SK-N-SH treated with all-trans-retinoic acid at 6 μM for 48 hours (cell line): ENCODE data around the gene PLCB1.

ENCODE experiments used
- CSRNP3 ChIP-seq: fragments of 250-450 bp; sonication (Bioruptor Pico); IDR thresholded peaks from 2 replicates; pipeline ENCODE4 v1.5.1; 2021; ENCODE audit warnings: mild to moderate bottlenecking, moderate library complexity
- ISL1 ChIP-seq: fragments of 250-450 bp; sonication (Bioruptor Pico); IDR thresholded peaks from 2 replicates; pipeline ENCODE4 v2.1.2; 2022; ENCODE audit warnings: mild to moderate bottlenecking, moderate library complexity
- PATZ1 ChIP-seq: fragments of 250-450 bp; sonication (Bioruptor Pico); IDR thresholded peaks from 2 replicates; pipeline ENCODE4 v1.8.0; 2020; ENCODE audit warnings: mild to moderate bottlenecking, moderate library complexity, borderline replicate concordance
- RARB ChIP-seq: fragments of 250-450 bp; sonication (Bioruptor Pico); IDR thresholded peaks from 2 replicates; pipeline ENCODE4 v1.8.0; 2021; ENCODE audit warnings: mild to moderate bottlenecking, moderate library complexity
- TCF4 ChIP-seq: fragments of 250-450 bp; sonication (Bioruptor Pico); IDR thresholded peaks from 2 replicates; pipeline ENCODE4 v1.8.0; 2021; ENCODE audit warnings: mild to moderate bottlenecking, moderate library complexity, borderline replicate concordance
- ZC3H10 ChIP-seq: fragments of 250-450 bp; sonication (Bioruptor Pico); IDR thresholded peaks from 2 replicates; pipeline ENCODE4 v1.5.1; 2021; ENCODE audit warnings: mild to moderate bottlenecking, moderate library complexity
- ZFP30 ChIP-seq: fragments of 450-650 bp; formaldehyde crosslinking; IDR thresholded peaks from 2 replicates; pipeline ENCODE4 v1.5.0; 2022; ENCODE audit warnings: mild to moderate bottlenecking, moderate library complexity
- ZNF565 ChIP-seq: fragments of 450-650 bp; formaldehyde crosslinking; conservative IDR thresholded peaks from 2 replicates; pipeline ENCODE4 v1.5.0; 2020; ENCODE audit warnings: low read depth, mild to moderate bottlenecking, moderate library complexity
- ZNF8 ChIP-seq: fragments of 450-650 bp; formaldehyde crosslinking; IDR thresholded peaks from 2 replicates; pipeline ENCODE4 v1.5.0; 2020; ENCODE audit warnings: mild to moderate bottlenecking, moderate library complexity
- TF ChIP-seq, protein P1 (sequence below): fragments of 250-450 bp; sonication (Bioruptor Pico); IDR thresholded peaks from 2 replicates; pipeline ENCODE4 v1.5.1; 2020; ENCODE audit warnings: low read depth, mild to moderate bottlenecking, moderate library complexity

GRCh38 chr20:8399947-8400346 is 267.9 kb downstream of the PLCB1 start:
- no peak for TF ChIP-seq RARB (CRISPR knock-in tag)
- TF ChIP-seq ZNF8, result no peak
- no peak for TF ChIP-seq ZNF565 (CRISPR knock-in tag)
- no peak for TF ChIP-seq ZFP30 (CRISPR knock-in tag)
- TF ChIP-seq PATZ1 (CRISPR knock-in tag), result no peak
- TF ChIP-seq, protein P1, sequence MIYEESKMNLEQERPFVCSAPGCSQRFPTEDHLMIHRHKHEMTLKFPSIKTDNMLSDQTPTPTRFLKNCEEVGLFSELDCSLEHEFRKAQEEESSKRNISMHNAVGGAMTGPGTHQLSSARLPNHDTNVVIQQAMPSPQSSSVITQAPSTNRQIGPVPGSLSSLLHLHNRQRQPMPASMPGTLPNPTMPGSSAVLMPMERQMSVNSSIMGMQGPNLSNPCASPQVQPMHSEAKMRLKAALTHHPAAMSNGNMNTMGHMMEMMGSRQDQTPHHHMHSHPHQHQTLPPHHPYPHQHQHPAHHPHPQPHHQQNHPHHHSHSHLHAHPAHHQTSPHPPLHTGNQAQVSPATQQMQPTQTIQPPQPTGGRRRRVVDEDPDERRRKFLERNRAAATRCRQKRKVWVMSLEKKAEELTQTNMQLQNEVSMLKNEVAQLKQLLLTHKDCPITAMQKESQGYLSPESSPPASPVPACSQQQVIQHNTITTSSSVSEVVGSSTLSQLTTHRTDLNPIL (CRISPR knock-in tag), result no peak
- TF ChIP-seq ISL1 (CRISPR knock-in tag), result no peak
- TF ChIP-seq ZC3H10 (CRISPR knock-in tag), result no peak
- TF ChIP-seq CSRNP3 (CRISPR knock-in tag), result no peak
- TF ChIP-seq TCF4, result no peak
